Measurements from ENCODE around the gene TGM2. TPM values are rescaled to one million over a fixed set of nuclear protein-coding genes. Genes with fewer than 3 reads are reported as not detected.

TGM2 gene
- total RNA-seq, 1 donor, result 1.9 TPM

GRCh38 chr20:38134427-38135270 is 30.4 kb downstream of the TGM2 start:
- DNase-seq (ENCODE audit: low read depth in 2 of 3, low spot score in 2 of 3), result peak in 2 of 3 donors; percentile 37 to 57

GRCh38 chr20:38133680-38134426 is 31.2 kb downstream of the TGM2 start:
- no peak for DNase-seq (ENCODE audit: low read depth in 2 of 3, low spot score in 2 of 3)

GRCh38 chr20:38132910-38133501 is 32.1 kb downstream of the TGM2 start:
- no peak for DNase-seq (ENCODE audit: low read depth in 2 of 3, low spot score in 2 of 3)

- no peak for DNase-seq (ENCODE audit: low read depth in 2 of 3, low spot score in 2 of 3)
Observed at GRCh38 chr20:38132156-38132909, 32.7 kb downstream of the TGM2 start.

GRCh38 chr20:38131588-38132121 is 33.4 kb downstream of the TGM2 start:
- DNase-seq (ENCODE audit: low read depth in 2 of 3, low spot score in 2 of 3), result no peak

GRCh38 chr20:38130687-38131587 is 34.1 kb downstream of the TGM2 start:
- no peak for DNase-seq (ENCODE audit: low read depth in 2 of 3, low spot score in 2 of 3)

- no peak for DNase-seq (ENCODE audit: low read depth in 2 of 3, low spot score in 2 of 3)
Observed at GRCh38 chr20:38129893-38130609, 35.0 kb downstream of the TGM2 start.

- no peak for DNase-seq (ENCODE audit: low read depth in 2 of 3, low spot score in 2 of 3)
Observed at GRCh38 chr20:38129248-38129865, 35.7 kb downstream of the TGM2 start.

- DNase-seq (ENCODE audit: low read depth in 2 of 3, low spot score in 2 of 3), result no peak
Observed at GRCh38 chr20:38128691-38129090, 36.4 kb downstream of the TGM2 start.

- no peak for DNase-seq (ENCODE audit: low read depth in 2 of 3, low spot score in 2 of 3)
Observed at GRCh38 chr20:38127920-38128528, 37.0 kb downstream of the TGM2 start.

GRCh38 chr20:38126932-38127621 is 38.0 kb downstream of the TGM2 start:
- no peak for DNase-seq (ENCODE audit: low read depth in 2 of 3, low spot score in 2 of 3)

GRCh38 chr20:38126146-38126921 is 38.7 kb downstream of the TGM2 start:
- no peak for DNase-seq (ENCODE audit: low read depth in 2 of 3, low spot score in 2 of 3)

GRCh38 chr20:38125157-38126056 is 39.7 kb downstream of the TGM2 start:
- no peak for DNase-seq (ENCODE audit: low read depth in 2 of 3, low spot score in 2 of 3)

GRCh38 chr20:38123021-38123587 is 42.0 kb downstream of the TGM2 start:
- no peak for DNase-seq (ENCODE audit: low read depth in 2 of 3, low spot score in 2 of 3)

- DNase-seq (ENCODE audit: low read depth in 2 of 3, low spot score in 2 of 3), result no peak
Observed at GRCh38 chr20:38121741-38122140, 43.3 kb downstream of the TGM2 start.
